AG10803 (cell line): Measurements from ENCODE around the gene DCXR.

Experiments used
- DNase-seq: peaks from one replicate; pipeline ENCODE4 v3.0.0; 2010; ENCODE audit warnings: low read depth
- H3K4me3 ChIP-seq: 2 replicates; pipeline ENCODE4 v1.5.1; 2011; ENCODE audit warnings: mild to moderate bottlenecking, low read length, control low read depth
- CTCF ChIP-seq: conservative IDR thresholded peaks from 2 replicates; pipeline ENCODE4 v1.5.1; 2011; ENCODE audit warnings: mild to moderate bottlenecking, low read length, control low read depth, inconsistent platforms

DCXR gene

GRCh38 chr17:82018989-82019689 is 18.4 kb downstream of the DCXR start:
- no peak for DNase-seq
- H3K4me3 ChIP-seq: no peak overlapping the region
- no peak for TF ChIP-seq CTCF

- TF ChIP-seq CTCF: no peak
- no peak overlapping the region for H3K4me3 ChIP-seq
- no peak for DNase-seq
These were observed 19.1 kb downstream of the DCXR start for GRCh38 chr17:82018152-82018988.

- TF ChIP-seq CTCF: no peak
- no peak for DNase-seq
- no peak overlapping the region for H3K4me3 ChIP-seq
These were observed 19.8 kb downstream of the DCXR start for GRCh38 chr17:82017612-82018151.

GRCh38 chr17:82016875-82017459 is 20.5 kb downstream of the DCXR start:
- no peak for DNase-seq
- H3K4me3 ChIP-seq: no peak overlapping the region
- no peak for TF ChIP-seq CTCF

GRCh38 chr17:82016061-82016874 is 21.2 kb downstream of the DCXR start:
- no peak for DNase-seq
- no peak for TF ChIP-seq CTCF

GRCh38 chr17:82015311-82015971 is 22.1 kb downstream of the DCXR start:
- DNase-seq: no peak
- no peak for TF ChIP-seq CTCF
- no peak overlapping the region for H3K4me3 ChIP-seq

More at GRCh38 chr17:82016061-82016874, 21.2 kb downstream of the DCXR start:
- no peak overlapping the region for H3K4me3 ChIP-seq
